CD4-positive, alpha-beta T cell (primary cell): Measurements from ENCODE around the gene MCUB. TPM values are rescaled to one million over a fixed set of nuclear protein-coding genes. Genes with fewer than 3 reads are reported as not detected.
"Not testable (repeated sequence)": the region's sequence is repeated elsewhere in the genome, so short reads cannot be mapped to it uniquely, and the experiment has no call there.

Source experiments
- ATAC-seq: fragments of 200-7000 bp; cut with Tn5 transposase; one replicate; pipeline ENCODE4 v1.10.0; 2022; ENCODE audit warnings: mild to moderate bottlenecking; ENCODE audit not compliant: poor library complexity
- CTCF ChIA-PET: fragments of 350-600 bp; sonication (Branson Sonifier 250); formaldehyde crosslinking; loops from one replicate; lab custom pipeline; 2021; ENCODE audit warnings: antibody characterized with exemption, inconsistent platforms; lab: Charles Lee
- POLR2A ChIA-PET: fragments of 350-600 bp; sonication (Branson Sonifier 250); formaldehyde crosslinking; loops from one replicate; lab custom pipeline; 2021; ENCODE audit warnings: antibody characterized with exemption, inconsistent platforms; lab: Charles Lee
- DNase-seq, 14 experiments: peaks; one replicate each; pipeline ENCODE4 v3.0.0-alpha.2; 2013 to 2020; ENCODE audit warnings: mixed read lengths in 2 of 14
- H3K27ac ChIP-seq, 2 donors: one replicate each; pipeline versions ENCODE4 v1.5.1 to v1.7.0; 2013; ENCODE audit warnings: low read length in 2 of 2, low read depth in 1 of 2, mild to moderate bottlenecking in 1 of 2
- H3K27me3 ChIP-seq, 2 experiments: 1 replicate in 1 of 2; 2 replicates in 1 of 2; pipeline versions ENCODE4 v1.6.1 to v1.7.0; 2013; ENCODE audit warnings: low read length in 2 of 2, control low read depth in 1 of 2, mild to moderate bottlenecking in 1 of 2, moderate library complexity in 1 of 2; ENCODE audit not compliant: insufficient read depth in 2 of 2, control insufficient read depth in 1 of 2
- H3K36me3 ChIP-seq: one replicate; pipeline ENCODE4 v1.6.1; 2013; ENCODE audit warnings: low read length, control low read depth; ENCODE audit not compliant: insufficient read depth
- H3K4me1 ChIP-seq: one replicate; pipeline ENCODE4 v1.6.1; 2013; ENCODE audit warnings: low read length, control low read depth; ENCODE audit not compliant: insufficient read depth
- H3K4me3 ChIP-seq: one replicate; pipeline ENCODE4 v1.5.1; 2013; ENCODE audit warnings: mild to moderate bottlenecking, low read length, moderate library complexity
- H3K9me3 ChIP-seq, 2 experiments: 1 replicate in 1 of 2; 2 replicates in 1 of 2; pipeline versions ENCODE4 v1.6.1 to v1.7.0; 2013; ENCODE audit warnings: low read length in 2 of 2, mild to moderate bottlenecking in 2 of 2, control low read depth in 1 of 2, moderate library complexity in 1 of 2; ENCODE audit not compliant: control insufficient read depth in 1 of 2, insufficient read depth in 1 of 2
- H3K27ac Mint-ChIP-seq: one replicate; pipeline ENCODE4 v1.8.0; 2020; ENCODE audit warnings: mixed read lengths
- H3K27me3 Mint-ChIP-seq: one replicate; pipeline ENCODE4 v1.8.0; 2021; ENCODE audit warnings: mixed read lengths
- H3K36me3 Mint-ChIP-seq: one replicate; pipeline ENCODE4 v1.8.0; 2021; ENCODE audit warnings: low read depth, mixed read lengths
- H3K4me1 Mint-ChIP-seq: one replicate; pipeline ENCODE4 v1.8.0; 2021; ENCODE audit warnings: low read depth, mixed read lengths
- H3K4me3 Mint-ChIP-seq: one replicate; pipeline ENCODE4 v1.8.0; 2020; ENCODE audit warnings: mild to moderate bottlenecking, mixed read lengths
- H3K9me3 Mint-ChIP-seq: one replicate; pipeline ENCODE4 v1.8.0; 2020; ENCODE audit warnings: mixed read lengths
- CTCF ChIP-seq: fragments of 200-600 bp; IDR thresholded peaks from one replicate; pipeline ENCODE4 v1.8.0; 2022; ENCODE audit warnings: antibody characterized with exemption, mild to moderate bottlenecking
- intact Hi-C, 2 experiments: fragments of 100-400 bp; cut with DNase I in 1 of 2; cut with micrococcal nuclease in 1 of 2; formaldehyde crosslinking; loops; one replicate each; pipeline versions ENCODE4 v1.15.1 to v1.9.0; 2023 to 2025; cut with DNase I, micrococcal nuclease
- total RNA-seq, 174 experiments: library from RNA in 2 of 174; stranded (reverse) in 2 of 174; gene quantifications; one replicate each; pipeline ENCODE4 v1.2.3 and lab custom pipeline; 2021 to 2026

The MCUB gene
- total RNA-seq, 2 experiments from 2014 or later = 98.1 to 108 TPM

GRCh38 chr4:109578846-109579245, 18.8 kb downstream of the MCUB start:
- ChIA-PET POLR2A (interaction anchor here (1.0 to 1.5 kb wide), 3 partner anchors 9 to 124 kb away, joined by 3 to 4 read pairs (median 3); no protein-coding TSS in a partner anchor), CTCF (no interaction called here)
- intact Hi-C loops = loop anchor here (5.0 to 10.0 kb wide), 3 partner anchors 54 to 913 kb away; no protein-coding TSS in a partner anchor
- peaks cover 75% of the 10 kb centered on the region for H3K4me1 Mint-ChIP-seq
- no peak overlapping the region for H3K4me3 Mint-ChIP-seq
- peaks cover 3% of the 10 kb centered on the region for H3K9me3 Mint-ChIP-seq
- ATAC-seq (no peak), DNase-seq (no peak)
- Histone ChIP-seq H3K9me3 (no peaks in the 10 kb centered on the region), H3K27ac (no peak overlapping the region), H3K4me1 (peaks cover 18% of the 10 kb centered on the region), H3K27me3 (no peaks in the 10 kb centered on the region), H3K36me3 (peaks cover 11% of the 10 kb centered on the region), H3K4me3 (no peak overlapping the region)
- peak overlapping the region; percentile 78 for H3K27ac Mint-ChIP-seq
- TF ChIP-seq CTCF = no peak
- H3K27me3 Mint-ChIP-seq = no peaks in the 10 kb centered on the region
- peaks cover 74% of the 10 kb centered on the region for H3K36me3 Mint-ChIP-seq

DNA sequence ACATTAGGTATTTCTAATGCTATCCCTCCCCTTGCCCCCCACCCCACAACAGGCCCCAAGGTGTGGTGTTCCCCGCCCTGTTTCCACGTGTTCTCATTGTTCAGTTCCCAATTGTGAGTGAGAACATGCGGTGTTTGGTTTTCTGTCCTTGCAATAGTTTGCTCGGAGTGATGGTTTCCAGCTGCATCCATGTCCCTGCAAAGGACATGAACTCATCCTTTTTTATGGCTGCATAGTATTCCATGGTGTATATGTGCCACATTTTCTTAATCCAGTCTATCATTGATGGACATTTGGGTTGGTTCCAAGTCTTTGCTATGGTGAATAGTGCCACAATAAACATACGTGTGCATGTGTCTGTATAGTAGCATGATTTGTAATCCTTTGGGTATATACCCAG, 20.0 kb downstream of the MCUB start:
- intact Hi-C loops = loop anchor here (5.0 to 10.0 kb wide), 3 partner anchors 55 to 912 kb away; no protein-coding TSS in a partner anchor

DNA sequence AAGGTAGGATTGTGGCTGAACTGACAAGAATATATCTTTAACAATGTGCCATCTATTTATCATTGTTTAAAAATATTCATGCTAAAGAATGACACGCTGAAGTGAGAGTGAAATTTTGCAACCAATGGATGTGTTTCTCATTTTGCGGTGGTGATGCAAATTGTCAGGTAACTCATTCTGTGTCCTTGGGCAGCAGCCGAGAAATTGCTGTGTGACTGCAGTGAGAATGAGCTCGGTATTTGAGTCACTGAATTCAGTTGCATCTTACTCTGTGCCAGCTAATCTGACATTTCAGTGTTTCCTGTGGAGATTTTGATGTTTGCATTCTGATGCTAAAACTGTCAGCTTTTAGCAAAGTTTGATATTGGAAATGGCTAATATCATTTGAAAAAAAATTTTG, 28.1 kb downstream of the MCUB start:
- H3K36me3 ChIP-seq = no peaks in the 10 kb centered on the region
- Mint-ChIP-seq H3K4me1 (peaks cover 84% of the 10 kb centered on the region), H3K27me3 (no peaks in the 10 kb centered on the region), H3K36me3 (peaks cover 38% of the 10 kb centered on the region), H3K9me3 (peaks cover 3% of the 10 kb centered on the region), H3K27ac (peak overlapping the region; percentile 67), H3K4me3 (peak overlapping the region; percentile 30)
- ATAC-seq = peak; percentile 86
- DNase-seq = peak in 10 of 14 experiments; percentile 5 to 62 (median 16)
- H3K4me3 ChIP-seq = no peak overlapping the region
- peaks cover 17% of the 10 kb centered on the region for H3K4me1 ChIP-seq
- no peaks in the 10 kb centered on the region for H3K27me3 ChIP-seq
- H3K9me3 ChIP-seq = peaks cover 0 to 7% of the 10 kb centered on the region in 2 experiments
- no peak for TF ChIP-seq CTCF
- no peak overlapping the region for H3K27ac ChIP-seq
- ChIA-PET CTCF (interaction anchor here (0.9 kb wide), 1 partner anchor 13 kb away, joined by 5 read pairs; no protein-coding TSS in a partner anchor), POLR2A (interaction anchor here (0.9 to 3.2 kb wide), 11 partner anchors 11 to 69 kb away, joined by 3 to 17 read pairs (median 3); partner anchors contain the start of gene MCUB)
- intact Hi-C loops = loop anchor here (2.0 to 5.0 kb wide), 3 partner anchors 23 to 61 kb away; no protein-coding TSS in a partner anchor

More for the DNA sequence above, 20.0 kb downstream of the MCUB start:
- H3K4me3 ChIP-seq, CTCF ChIA-PET, DNase-seq, H3K9me3 ChIP-seq, H3K9me3 Mint-ChIP-seq, H3K4me3 Mint-ChIP-seq, H3K27ac ChIP-seq, H3K4me1 ChIP-seq, ATAC-seq, H3K27me3 ChIP-seq, H3K27ac Mint-ChIP-seq, H3K27me3 Mint-ChIP-seq: not testable (repeated sequence)
- Mint-ChIP-seq H3K4me1 (peaks cover 76% of the 10 kb centered on the region), H3K36me3 (peaks cover 77% of the 10 kb centered on the region)
- H3K36me3 ChIP-seq = peaks cover 11% of the 10 kb centered on the region
- POLR2A ChIA-PET = interaction anchor here (1.5 kb wide), 1 partner anchor 69 kb away, joined by 3 read pairs; no protein-coding TSS in a partner anchor
